Peyer's patch (tissue), 4 donors: ENCODE results near the gene LIMCH1. TPM values are rescaled to one million over a fixed set of nuclear protein-coding genes. Genes with fewer than 3 reads are reported as not detected.

Experiments
- DNase-seq, 3 donors: peaks; one replicate each; pipeline ENCODE4 v3.0.0-alpha.2; 2017 to 2019
- H3K27ac ChIP-seq, 4 donors: fragments of 200-600 bp; sonication (generic); one replicate each; pipeline ENCODE4 v1.5.1; 2016 to 2019
- H3K27me3 ChIP-seq, 2 donors: fragments of 200-600 bp; sonication (generic); one replicate each; pipeline ENCODE4 v1.5.1; 2019
- H3K36me3 ChIP-seq, 3 donors: fragments of 200-600 bp; sonication (generic); one replicate each; pipeline ENCODE4 v1.5.1; 2016 to 2019
- H3K4me1 ChIP-seq, 4 donors: fragments of 200-600 bp; sonication (generic); one replicate each; pipeline ENCODE4 v1.5.1; 2016 to 2019
- H3K4me3 ChIP-seq, 4 donors: fragments of 200-600 bp; sonication (generic); 1 replicate in 3 of 4; 2 replicates in 1 of 4; pipeline ENCODE4 v1.5.1; 2016 to 2019; ENCODE audit warnings: mild to moderate bottlenecking in 1 of 4
- H3K9me3 ChIP-seq, 4 donors: fragments of 200-600 bp; sonication (generic); one replicate each; pipeline ENCODE4 v1.5.1; 2016 to 2019; ENCODE audit warnings: mild to moderate bottlenecking in 1 of 4
- CTCF ChIP-seq, 6 experiments: fragments of 450-650 bp in 4 of 6; fragments of 200-600 bp in 2 of 6; sonication (generic) in 1 of 6; IDR thresholded peaks; one replicate each; pipeline ENCODE4 v1.5.1; 2017 to 2019; ENCODE audit warnings: antibody characterized with exemption in 6 of 6, mild to moderate bottlenecking in 3 of 6, moderate library complexity in 1 of 6
- POLR2A ChIP-seq, 2 donors: fragments of 450-650 bp; IDR thresholded peaks; one replicate each; pipeline ENCODE4 v1.5.1; 2017; ENCODE audit warnings: antibody characterized with exemption in 2 of 2, mild to moderate bottlenecking in 2 of 2, moderate library complexity in 2 of 2
- total RNA-seq, 4 donors: library from RNA; depleted of rRNA; stranded (reverse); fragments of >200 nt; gene quantifications; one replicate each; pipeline ENCODE4 v1.1.0, GENCODE V29; 2016

The LIMCH1 gene
- total RNA-seq, 4 donors from 2014 or later = 11.1 to 56.9 (median 20.4) TPM

GRCh38 chr4:41631523-41631922 is 93.6 kb downstream of the LIMCH1 start:
- Histone ChIP-seq H3K9me3 (no peaks in the 10 kb centered on the region), H3K4me1 (no peaks in the 10 kb centered on the region), H3K27ac (no peak overlapping the region), H3K27me3 (no peaks in the 10 kb centered on the region), H3K36me3 (no peaks in the 10 kb centered on the region), H3K4me3 (no peak overlapping the region)
- no peak for DNase-seq
- TF ChIP-seq CTCF (IDR thresholded peaks at IDR 0.05) (no peak), POLR2A (IDR thresholded peaks at IDR 0.05) (no peak)

- no peak overlapping the region for H3K27ac ChIP-seq
- H3K9me3 ChIP-seq = no peaks in the 10 kb centered on the region
- no peaks in the 10 kb centered on the region for H3K36me3 ChIP-seq
- DNase-seq = no peak
- TF ChIP-seq CTCF (IDR thresholded peaks at IDR 0.05) (no peak), POLR2A (IDR thresholded peaks at IDR 0.05) (no peak)
- no peak overlapping the region for H3K4me3 ChIP-seq
- H3K27me3 ChIP-seq = no peaks in the 10 kb centered on the region
- no peaks in the 10 kb centered on the region for H3K4me1 ChIP-seq
Observed at GRCh38 chr4:41632481-41633073, 94.6 kb downstream of the LIMCH1 start.

- H3K36me3 ChIP-seq = no peaks in the 10 kb centered on the region
- no peaks in the 10 kb centered on the region for H3K9me3 ChIP-seq
- H3K27ac ChIP-seq = no peak overlapping the region
- TF ChIP-seq CTCF (IDR thresholded peaks at IDR 0.05) (no peak), POLR2A (IDR thresholded peaks at IDR 0.05) (no peak)
- H3K4me1 ChIP-seq = no peaks in the 10 kb centered on the region
- DNase-seq = no peak
- no peak overlapping the region for H3K4me3 ChIP-seq
- H3K27me3 ChIP-seq = no peaks in the 10 kb centered on the region
Observed at GRCh38 chr4:41633321-41633720, 95.4 kb downstream of the LIMCH1 start.

GRCh38 chr4:41635441-41635840 is 97.5 kb downstream of the LIMCH1 start:
- Histone ChIP-seq H3K4me3 (no peak overlapping the region), H3K4me1 (no peaks in the 10 kb centered on the region), H3K36me3 (no peaks in the 10 kb centered on the region), H3K27ac (no peak overlapping the region), H3K27me3 (no peaks in the 10 kb centered on the region), H3K9me3 (no peaks in the 10 kb centered on the region)
- no peak for DNase-seq
- TF ChIP-seq POLR2A (IDR thresholded peaks at IDR 0.05) = no peak
- TF ChIP-seq CTCF (IDR thresholded peaks at IDR 0.05) = no peak

- Histone ChIP-seq H3K9me3 (no peaks in the 10 kb centered on the region), H3K36me3 (no peaks in the 10 kb centered on the region), H3K4me3 (no peak overlapping the region), H3K4me1 (no peaks in the 10 kb centered on the region), H3K27ac (no peak overlapping the region), H3K27me3 (no peaks in the 10 kb centered on the region)
- no peak for TF ChIP-seq CTCF (IDR thresholded peaks at IDR 0.05)
- no peak for TF ChIP-seq POLR2A (IDR thresholded peaks at IDR 0.05)
- no peak for DNase-seq
Observed at GRCh38 chr4:41638203-41638602, 100.2 kb downstream of the LIMCH1 start.

GRCh38 chr4:41638866-41639265 is 100.9 kb downstream of the LIMCH1 start:
- Histone ChIP-seq H3K4me3 (no peak overlapping the region), H3K4me1 (peaks cover 0 to 2% (median 0%) of the 10 kb centered on the region in 4 donors), H3K27me3 (no peaks in the 10 kb centered on the region), H3K27ac (no peak overlapping the region), H3K36me3 (no peaks in the 10 kb centered on the region), H3K9me3 (no peaks in the 10 kb centered on the region)
- TF ChIP-seq POLR2A (IDR thresholded peaks at IDR 0.05) = no peak
- TF ChIP-seq CTCF (IDR thresholded peaks at IDR 0.05) = no peak
- no peak for DNase-seq
